Keratinocyte (primary cell): Measurements from ENCODE around the gene LCN2. TPM values are rescaled to one million over a fixed set of nuclear protein-coding genes. Genes with fewer than 3 reads are reported as not detected.

ENCODE experiments used
- DNase-seq: peaks from one replicate; pipeline ENCODE4 v3.0.0-alpha.2; 2011; ENCODE audit warnings: low read depth, missing footprints, low spot score
- FAIRE-seq: peaks from 2 replicates; lab custom pipeline; 2011; peaks lifted over from hg19 to GRCh38; lab: Jason Lieb, UNC
- H2AFZ ChIP-seq: 2 replicates; pipeline ENCODE4 v1.6.0; 2012; ENCODE audit warnings: low read length, control low read depth, inconsistent platforms; ENCODE audit not compliant: control insufficient read depth
- H3K27ac ChIP-seq: 2 replicates; pipeline ENCODE4 v1.5.1; 2011; ENCODE audit warnings: low read length; ENCODE audit not compliant: control insufficient read depth, insufficient read depth
- H3K27me3 ChIP-seq: 3 replicates; pipeline ENCODE4 v1.6.0; 2011; ENCODE audit warnings: low read length; ENCODE audit not compliant: control insufficient read depth, insufficient read depth; ENCODE audit errors: extremely low read depth
- H3K36me3 ChIP-seq, 2 experiments: 2 replicates in 1 of 2; 3 replicates in 1 of 2; pipeline ENCODE4 v1.5.1; 2011; ENCODE audit warnings: low read length in 2 of 2, mild to moderate bottlenecking in 1 of 2; ENCODE audit not compliant: control insufficient read depth in 2 of 2, insufficient read depth in 2 of 2; ENCODE audit errors: extremely low read depth in 1 of 2
- H3K4me1 ChIP-seq: 3 replicates; pipeline ENCODE4 v1.5.1; 2011; ENCODE audit warnings: low read length; ENCODE audit not compliant: control insufficient read depth, insufficient read depth; ENCODE audit errors: extremely low read depth
- H3K4me2 ChIP-seq: 3 replicates; pipeline ENCODE4 v1.6.0; 2011; ENCODE audit warnings: low read depth, low read length; ENCODE audit not compliant: control insufficient read depth, insufficient read depth; ENCODE audit errors: extremely low read depth
- H3K4me3 ChIP-seq, 3 experiments: fragments of 200-600 bp in 1 of 3; sonication (generic) in 1 of 3; 2 replicates in 2 of 3; 3 replicates in 1 of 3; pipeline ENCODE4 v1.5.1; 2011 to 2016; ENCODE audit warnings: low read length in 3 of 3, mild to moderate bottlenecking in 3 of 3, control low read depth in 2 of 3, inconsistent platforms in 1 of 3, low read depth in 1 of 3, mixed read lengths in 1 of 3, mixed run types in 1 of 3, moderate library complexity in 1 of 3; ENCODE audit not compliant: control insufficient read depth in 2 of 3, insufficient read depth in 2 of 3; ENCODE audit errors: extremely low read depth in 1 of 3
- H3K79me2 ChIP-seq: 2 replicates; pipeline ENCODE4 v1.6.0; 2012; ENCODE audit warnings: low read length; ENCODE audit not compliant: control insufficient read depth, insufficient read depth
- H3K9ac ChIP-seq: 3 replicates; pipeline ENCODE4 v1.6.0; 2011; ENCODE audit warnings: low read length; ENCODE audit not compliant: control insufficient read depth, insufficient read depth; ENCODE audit errors: extremely low read depth
- H3K9me1 ChIP-seq: 3 replicates; pipeline ENCODE4 v1.6.0; 2011; ENCODE audit warnings: low read length; ENCODE audit not compliant: control insufficient read depth, insufficient read depth; ENCODE audit errors: extremely low read depth
- H3K9me3 ChIP-seq: 2 replicates; pipeline ENCODE4 v1.5.1; 2012; ENCODE audit warnings: low read depth, low read length; ENCODE audit not compliant: control insufficient read depth
- H4K20me1 ChIP-seq: 3 replicates; pipeline ENCODE4 v1.6.0; 2011; ENCODE audit warnings: low read length; ENCODE audit not compliant: control insufficient read depth, insufficient read depth; ENCODE audit errors: extremely low read depth
- EZH2 ChIP-seq: IDR thresholded peaks from one replicate; pipeline ENCODE4 v1.6.1; 2012; ENCODE audit warnings: inconsistent platforms, mild to moderate bottlenecking, low read length, moderate library complexity
- dilution Hi-C: fragments of 300-500 bp; cut with MboI; formaldehyde crosslinking; loops from one replicate; pipeline ENCODE4 v1.7.0; 2020; ENCODE audit warnings: low sequenced_read_pairs; ENCODE audit not compliant: extremely low pct_ligation_motif_present
- polyA plus RNA-seq, 5 experiments: library from polyadenylated mRNA; depleted of rRNA in 3 of 5; stranded (reverse) in 3 of 5; stranded (forward) in 1 of 5; unstranded in 1 of 5; fragments of >200 nt; gene quantifications; 1 replicate in 1 of 5; 2 replicates in 3 of 5; 3 replicates in 1 of 5; pipeline versions ENCODE4 v1.2.1 to v1.2.3, GENCODE V29; 2011 to 2012; ENCODE audit warnings: missing spikeins in 2 of 5, low read depth in 1 of 5, low replicate concordance in 1 of 5
- TF ChIP-seq, protein P1 (sequence below), 3 experiments: IDR thresholded peaks in 1 of 3; conservative IDR thresholded peaks in 1 of 3; optimal IDR thresholded peaks in 1 of 3; 2 replicates in 2 of 3; 3 replicates in 1 of 3; pipeline versions ENCODE3 to v1.5.1; 2011; ENCODE audit warnings: low read length in 3 of 3, mild to moderate bottlenecking in 3 of 3, moderate library complexity in 2 of 3, control low read depth in 1 of 3, inconsistent platforms in 1 of 3; ENCODE audit not compliant: insufficient read depth in 2 of 3; ENCODE audit errors: extremely low read depth in 1 of 3

LCN2 gene
- polyA plus RNA-seq, 1 donor (not counting 4 experiments of a cell fraction or from before 2014, with no cell fraction given) = 28.9 TPM

- Histone ChIP-seq H3K27me3 (no peaks in the 10 kb centered on the region), H3K9ac (no peak overlapping the region), H3K9me1 (no peaks in the 10 kb centered on the region), H3K4me3 (no peak overlapping the region), H3K27ac (no peak overlapping the region), H3K79me2 (peaks cover 26% of the 10 kb centered on the region), H3K4me2 (no peak overlapping the region), H2AFZ (no peak overlapping the region), H4K20me1 (peaks cover 3% of the 10 kb centered on the region), H3K36me3 (peaks cover 20 to 31% of the 10 kb centered on the region in 2 experiments), H3K9me3 (no peaks in the 10 kb centered on the region), H3K4me1 (peaks cover 7% of the 10 kb centered on the region)
- dilution Hi-C loops = no loop called here
- no peak for FAIRE-seq
- DNase-seq = no peak
- TF ChIP-seq, protein P1, sequence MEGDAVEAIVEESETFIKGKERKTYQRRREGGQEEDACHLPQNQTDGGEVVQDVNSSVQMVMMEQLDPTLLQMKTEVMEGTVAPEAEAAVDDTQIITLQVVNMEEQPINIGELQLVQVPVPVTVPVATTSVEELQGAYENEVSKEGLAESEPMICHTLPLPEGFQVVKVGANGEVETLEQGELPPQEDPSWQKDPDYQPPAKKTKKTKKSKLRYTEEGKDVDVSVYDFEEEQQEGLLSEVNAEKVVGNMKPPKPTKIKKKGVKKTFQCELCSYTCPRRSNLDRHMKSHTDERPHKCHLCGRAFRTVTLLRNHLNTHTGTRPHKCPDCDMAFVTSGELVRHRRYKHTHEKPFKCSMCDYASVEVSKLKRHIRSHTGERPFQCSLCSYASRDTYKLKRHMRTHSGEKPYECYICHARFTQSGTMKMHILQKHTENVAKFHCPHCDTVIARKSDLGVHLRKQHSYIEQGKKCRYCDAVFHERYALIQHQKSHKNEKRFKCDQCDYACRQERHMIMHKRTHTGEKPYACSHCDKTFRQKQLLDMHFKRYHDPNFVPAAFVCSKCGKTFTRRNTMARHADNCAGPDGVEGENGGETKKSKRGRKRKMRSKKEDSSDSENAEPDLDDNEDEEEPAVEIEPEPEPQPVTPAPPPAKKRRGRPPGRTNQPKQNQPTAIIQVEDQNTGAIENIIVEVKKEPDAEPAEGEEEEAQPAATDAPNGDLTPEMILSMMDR (optimal IDR thresholded peaks at IDR 0.05 in 1 of 3, IDR thresholded peaks at IDR 0.05 in 1 of 3, conservative IDR thresholded peaks at IDR 0.05 in 1 of 3; ENCODE audit: extremely low read depth in 1 of 3, insufficient read depth in 2 of 3, low read length in 3 of 3) = no peak
- no peak for TF ChIP-seq EZH2
Observed at GRCh38 chr9:128123451-128124080, 25.7 kb upstream of the LCN2 start.

GRCh38 chr9:128124451-128124850 is 24.8 kb upstream of the LCN2 start:
- no peaks in the 10 kb centered on the region for H3K9me3 ChIP-seq
- peaks cover 20 to 31% of the 10 kb centered on the region in 2 experiments for H3K36me3 ChIP-seq
- no peak for TF ChIP-seq EZH2
- TF ChIP-seq, protein P1 (optimal IDR thresholded peaks at IDR 0.05 in 1 of 3, IDR thresholded peaks at IDR 0.05 in 1 of 3, conservative IDR thresholded peaks at IDR 0.05 in 1 of 3; ENCODE audit: extremely low read depth in 1 of 3, insufficient read depth in 2 of 3, low read length in 3 of 3) = no peak
- H3K9ac ChIP-seq = no peak overlapping the region
- peaks cover 11% of the 10 kb centered on the region for H3K4me1 ChIP-seq
- H3K9me1 ChIP-seq = no peaks in the 10 kb centered on the region
- FAIRE-seq (no peak), DNase-seq (no peak)
- no peak overlapping the region for H3K4me3 ChIP-seq
- dilution Hi-C loops = no loop called here
- H3K27ac ChIP-seq = no peak overlapping the region
- H3K27me3 ChIP-seq = no peaks in the 10 kb centered on the region
- H2AFZ ChIP-seq = no peak overlapping the region
- H4K20me1 ChIP-seq = peaks cover 3% of the 10 kb centered on the region
- peaks cover 26% of the 10 kb centered on the region for H3K79me2 ChIP-seq
- no peak overlapping the region for H3K4me2 ChIP-seq
